K562 (cell line): ENCODE measurements around the gene COA5. TPM values are rescaled to one million over a fixed set of nuclear protein-coding genes. Genes with fewer than 3 reads are reported as not detected.
A peak's percentile ranks its signal among the peaks of the same experiment; 100 is the strongest.

Source experiments
- ADNP ChIP-seq: fragments of 200-800 bp; sonication (Bioruptor generic); IDR thresholded peaks from 2 replicates; pipeline ENCODE4 v1.6.1; 2016; ENCODE audit warnings: missing genetic modification characterization, missing compliant biosample characterization
- BCLAF1 ChIP-seq, 2 experiments: fragments of 450-650 bp in 1 of 2; IDR thresholded peaks; 2 replicates each; pipeline ENCODE4 v1.6.1; 2011 to 2017; ENCODE audit warnings: low read depth in 2 of 2, antibody characterized with exemption in 1 of 2, borderline replicate concordance in 1 of 2, low read length in 1 of 2, mild to moderate bottlenecking in 1 of 2, mixed read lengths in 1 of 2; ENCODE audit not compliant: control insufficient read depth in 1 of 2
- CXXC5 ChIP-seq: fragments of 250-450 bp; sonication (Bioruptor Pico); IDR thresholded peaks from 2 replicates; pipeline ENCODE4 v1.8.0; 2022; ENCODE audit warnings: inconsistent platforms, mild to moderate bottlenecking, moderate library complexity
- DNMT1 ChIP-seq: fragments of 450-650 bp; IDR thresholded peaks from 2 replicates; pipeline ENCODE4 v1.6.1; 2016; ENCODE audit warnings: antibody characterized with exemption, mild to moderate bottlenecking
- ETV5 ChIP-seq: sonication (generic); formaldehyde crosslinking; IDR thresholded peaks from 2 replicates; pipeline ENCODE4 v1.4.0; 2020; ENCODE audit warnings: low read depth, mild to moderate bottlenecking, missing genetic modification reagents
- FIP1L1 ChIP-seq: fragments of 200-400 bp; formaldehyde crosslinking; IDR thresholded peaks from 2 replicates; pipeline ENCODE4 v1.6.1; 2018; ENCODE audit warnings: mild to moderate bottlenecking, low read depth, low read length; ENCODE audit not compliant: poor library complexity, severe bottlenecking
- FOXP4 ChIP-seq: sonication (generic); formaldehyde crosslinking; IDR thresholded peaks from 2 replicates; pipeline ENCODE4 v1.8.0; 2022; ENCODE audit warnings: mild to moderate bottlenecking, missing genetic modification reagents, borderline replicate concordance
- HMGN3 ChIP-seq: IDR thresholded peaks from 2 replicates; pipeline ENCODE4 v1.6.1; 2011; ENCODE audit warnings: borderline replicate concordance, low read depth, mild to moderate bottlenecking, mixed read lengths, low read length; ENCODE audit not compliant: insufficient read length; ENCODE audit errors: extremely low read depth
- NR2C2 ChIP-seq, 2 experiments: fragments of 200-800 bp in 1 of 2; sonication (Bioruptor generic) in 1 of 2; sonication (generic) in 1 of 2; formaldehyde crosslinking in 1 of 2; IDR thresholded peaks; 2 replicates each; pipeline versions ENCODE4 v1.6.1 to v1.8.0; 2016 to 2022; ENCODE audit warnings: mild to moderate bottlenecking in 1 of 2, missing compliant biosample characterization in 1 of 2, missing genetic modification characterization in 1 of 2, missing genetic modification reagents in 1 of 2
- PHF8 ChIP-seq: fragments of 200-600 bp; sonication (generic); IDR thresholded peaks from 2 replicates; pipeline ENCODE4 v1.6.1; 2012; ENCODE audit warnings: mixed run types, mild to moderate bottlenecking, inconsistent platforms, low read length, moderate library complexity, borderline replicate concordance
- SRSF1 ChIP-seq: fragments of 200-400 bp; formaldehyde crosslinking; IDR thresholded peaks from 2 replicates; pipeline ENCODE4 v1.6.1; 2017; ENCODE audit warnings: mild to moderate bottlenecking, low read depth, low read length, moderate library complexity
- TOE1 ChIP-seq, 2 experiments: fragments of 450-650 bp in 1 of 2; sonication (generic) in 1 of 2; formaldehyde crosslinking in 1 of 2; IDR thresholded peaks; 2 replicates each; pipeline versions ENCODE4 v1.7.1 to v1.8.0; 2016 to 2022; ENCODE audit warnings: borderline replicate concordance in 2 of 2, mild to moderate bottlenecking in 2 of 2, antibody characterized with exemption in 1 of 2, inconsistent platforms in 1 of 2, low read depth in 1 of 2, missing genetic modification reagents in 1 of 2, moderate library complexity in 1 of 2
- ZNF41 ChIP-seq: fragments of 250-450 bp; sonication (Bioruptor Pico); conservative IDR thresholded peaks from 2 replicates; pipeline ENCODE4 v1.4.0; 2020; ENCODE audit warnings: mild to moderate bottlenecking
- ZNF778 ChIP-seq: fragments of 450-650 bp; formaldehyde crosslinking; IDR thresholded peaks from 2 replicates; pipeline ENCODE4 v1.4.0; 2020; ENCODE audit warnings: mild to moderate bottlenecking, moderate library complexity
- polyA plus RNA-seq, 8 experiments: library from polyadenylated mRNA; depleted of rRNA in 4 of 8; stranded (reverse) in 5 of 8; unstranded in 3 of 8; fragments of >200 nt; fragmentation: Nextera tagmentation in 2 of 8; fragmentation: Illumina TruSeq in 1 of 8; extraction: Ambion mirVana in 2 of 8; extraction: Trizol in 1 of 8; gene quantifications; 2 replicates each; pipeline versions ENCODE4 v1.2.1 to v1.2.3, GENCODE V29; 2011 to 2014; ENCODE audit warnings: inconsistent platforms in 1 of 8, missing spikeins in 1 of 8
- total RNA-seq, 7 experiments: library from RNA; depleted of rRNA in 6 of 7; stranded (reverse); fragments of >200 nt in 6 of 7; fragmentation: Illumina TruSeq in 2 of 7; extraction: Trizol in 2 of 7; gene quantifications; 2 replicates each; pipeline versions ENCODE4 v1.2.1 to v1.2.3, GENCODE V29; 2011 to 2021; ENCODE audit warnings: low replicate concordance in 1 of 7
- TF ChIP-seq, protein P1 (sequence below), 2 experiments: fragments of 150-350 bp in 1 of 2; IDR thresholded peaks; 2 replicates each; pipeline ENCODE4 v1.6.1; 2012 to 2016; ENCODE audit warnings: low read depth in 2 of 2, low read length in 2 of 2, mild to moderate bottlenecking in 1 of 2, moderate library complexity in 1 of 2

The COA5 gene
- total and polyA plus RNA-seq, 9 of the 15 experiments (the other 6 are each of a cell fraction or from before 2014, with no cell fraction given), result 17.9 to 77.6 (median 33.4) TPM

- TF ChIP-seq FOXP4 (CRISPR knock-in tag) (peak; percentile 52; the same call in 1 of the 2 replicates), DNMT1 (no peak), BCLAF1 (IDR thresholded peaks at IDR 0.05; ENCODE audit: borderline replicate concordance in 1 of 2, control insufficient read depth in 1 of 2, low read depth in 2 of 2, low read length in 1 of 2) (peak in 1 of 2 experiments; percentile 69; a peak in 1 of 4 replicates), NR2C2 (CRISPR knock-in tag; IDR thresholded peaks at IDR 0.05) (peak; percentile 59; the same call in 1 of the 2 replicates), NR2C2 (tag; IDR thresholded peaks at IDR 0.05) (peak; percentile 92), SRSF1 (no peak), ADNP (tag) (no peak), HMGN3 (peak; percentile 55), FIP1L1 (peak; percentile 60), ZNF41 (CRISPR knock-in tag) (no peak), ZNF778 (CRISPR knock-in tag) (no peak), CXXC5 (CRISPR knock-in tag) (peak; percentile 88), ETV5 (CRISPR knock-in tag) (peak; percentile 93), PHF8 (peak; percentile 99), TOE1 (IDR thresholded peaks at IDR 0.05; ENCODE audit: borderline replicate concordance) (peak; percentile 83), TOE1 (CRISPR knock-in tag; IDR thresholded peaks at IDR 0.05; ENCODE audit: borderline replicate concordance, low read depth) (peak; percentile 83; the same call in 1 of the 2 replicates)
- TF ChIP-seq, protein P1, sequence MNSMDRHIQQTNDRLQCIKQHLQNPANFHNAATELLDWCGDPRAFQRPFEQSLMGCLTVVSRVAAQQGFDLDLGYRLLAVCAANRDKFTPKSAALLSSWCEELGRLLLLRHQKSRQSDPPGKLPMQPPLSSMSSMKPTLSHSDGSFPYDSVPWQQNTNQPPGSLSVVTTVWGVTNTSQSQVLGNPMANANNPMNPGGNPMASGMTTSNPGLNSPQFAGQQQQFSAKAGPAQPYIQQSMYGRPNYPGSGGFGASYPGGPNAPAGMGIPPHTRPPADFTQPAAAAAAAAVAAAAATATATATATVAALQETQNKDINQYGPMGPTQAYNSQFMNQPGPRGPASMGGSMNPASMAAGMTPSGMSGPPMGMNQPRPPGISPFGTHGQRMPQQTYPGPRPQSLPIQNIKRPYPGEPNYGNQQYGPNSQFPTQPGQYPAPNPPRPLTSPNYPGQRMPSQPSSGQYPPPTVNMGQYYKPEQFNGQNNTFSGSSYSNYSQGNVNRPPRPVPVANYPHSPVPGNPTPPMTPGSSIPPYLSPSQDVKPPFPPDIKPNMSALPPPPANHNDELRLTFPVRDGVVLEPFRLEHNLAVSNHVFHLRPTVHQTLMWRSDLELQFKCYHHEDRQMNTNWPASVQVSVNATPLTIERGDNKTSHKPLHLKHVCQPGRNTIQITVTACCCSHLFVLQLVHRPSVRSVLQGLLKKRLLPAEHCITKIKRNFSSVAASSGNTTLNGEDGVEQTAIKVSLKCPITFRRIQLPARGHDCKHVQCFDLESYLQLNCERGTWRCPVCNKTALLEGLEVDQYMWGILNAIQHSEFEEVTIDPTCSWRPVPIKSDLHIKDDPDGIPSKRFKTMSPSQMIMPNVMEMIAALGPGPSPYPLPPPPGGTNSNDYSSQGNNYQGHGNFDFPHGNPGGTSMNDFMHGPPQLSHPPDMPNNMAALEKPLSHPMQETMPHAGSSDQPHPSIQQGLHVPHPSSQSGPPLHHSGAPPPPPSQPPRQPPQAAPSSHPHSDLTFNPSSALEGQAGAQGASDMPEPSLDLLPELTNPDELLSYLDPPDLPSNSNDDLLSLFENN (IDR thresholded peaks at IDR 0.05; ENCODE audit: low read depth in 2 of 2, low read length in 2 of 2), result peak in 1 of 2 experiments; percentile 56; a peak in 1 of 4 replicates
Measured at GRCh38 chr2:98608116-98608961, at the start of gene COA5, which contains the start of gene UNC50 (continued).
